NB4 (cell line): ENCODE measurements around the gene ZIC5.

Experiments used
- CTCF ChIP-seq: IDR thresholded peaks from one replicate; pipeline ENCODE4 v1.5.1; 2012; ENCODE audit warnings: low read depth, low read length
- MAX ChIP-seq: IDR thresholded peaks from 2 replicates; pipeline ENCODE4 v1.6.1; 2011; ENCODE audit warnings: low read depth, low read length
- MYC ChIP-seq: IDR thresholded peaks from 2 replicates; pipeline ENCODE4 v1.6.1; 2011; ENCODE audit warnings: low read depth, low read length
- POLR2A ChIP-seq: IDR thresholded peaks from 2 replicates; pipeline ENCODE4 v1.6.1; 2011; ENCODE audit warnings: mild to moderate bottlenecking; ENCODE audit not compliant: insufficient read length; ENCODE audit errors: extremely low read depth

DNA sequence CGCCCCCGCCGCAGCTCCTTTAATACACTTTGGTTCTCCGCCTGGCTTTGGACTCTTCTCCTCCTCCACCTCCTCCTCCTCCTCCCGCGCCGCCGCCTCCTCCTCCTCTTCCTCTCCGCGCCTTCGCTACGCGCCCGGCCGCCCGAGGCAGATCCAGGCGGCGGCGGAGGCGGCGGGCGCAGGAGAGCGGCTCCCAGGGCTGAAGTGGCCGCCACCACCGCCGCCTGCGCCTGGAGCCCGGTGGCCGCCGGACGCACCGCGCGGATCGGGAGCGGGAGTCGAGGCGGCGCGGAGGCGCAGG, 10.1 kb upstream of the ZIC5 start, which contains the start of gene ZIC2:
- no peak for TF ChIP-seq CTCF
- TF ChIP-seq MYC, result no peak
- TF ChIP-seq POLR2A, result no peak
- no peak for TF ChIP-seq MAX
